ENCODE measurements around the gene RIPK1. TPM values are rescaled to one million over a fixed set of nuclear protein-coding genes. Genes with fewer than 3 reads are reported as not detected.
"Not testable (repeated sequence)": the region's sequence is repeated elsewhere in the genome, so short reads cannot be mapped to it uniquely, and the experiment has no call there.

The RIPK1 gene
- total RNA-seq, 4 donors from 2014 or later, result 25.6 to 37.6 (median 32.2) TPM

DNA sequence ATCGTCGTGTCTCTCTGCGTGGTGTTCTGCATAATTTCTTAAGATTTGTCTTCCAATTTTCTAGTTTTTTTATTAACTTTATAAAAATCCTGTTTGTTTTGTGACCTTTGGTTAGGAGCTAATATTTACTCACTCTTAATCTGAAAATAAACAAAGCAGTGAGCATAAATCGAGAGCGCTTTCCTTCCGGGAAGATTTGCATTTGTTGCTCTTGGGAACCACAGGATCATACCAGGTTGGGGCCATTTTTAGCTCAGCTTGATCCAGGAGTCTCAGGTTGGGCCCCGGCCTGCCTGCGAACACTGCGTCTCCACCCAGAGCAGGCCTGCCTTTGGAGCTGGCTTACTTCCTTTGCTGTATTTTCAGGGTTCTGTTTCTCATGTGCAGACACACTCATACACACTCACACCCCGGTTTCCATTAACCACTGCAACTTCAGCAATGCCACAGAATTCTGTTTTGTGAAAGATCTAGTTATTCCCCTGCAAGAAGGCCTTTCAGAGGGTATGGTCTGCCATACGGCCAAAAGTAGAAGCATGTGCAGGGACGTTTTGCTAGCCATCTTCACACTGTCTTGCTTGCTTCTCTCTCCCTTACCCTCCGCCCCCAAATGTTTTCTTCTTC, 67.5 kb downstream of the RIPK1 start:
- DNase-seq (ENCODE audit: low spot score in 2 of 2), result no peak

DNA sequence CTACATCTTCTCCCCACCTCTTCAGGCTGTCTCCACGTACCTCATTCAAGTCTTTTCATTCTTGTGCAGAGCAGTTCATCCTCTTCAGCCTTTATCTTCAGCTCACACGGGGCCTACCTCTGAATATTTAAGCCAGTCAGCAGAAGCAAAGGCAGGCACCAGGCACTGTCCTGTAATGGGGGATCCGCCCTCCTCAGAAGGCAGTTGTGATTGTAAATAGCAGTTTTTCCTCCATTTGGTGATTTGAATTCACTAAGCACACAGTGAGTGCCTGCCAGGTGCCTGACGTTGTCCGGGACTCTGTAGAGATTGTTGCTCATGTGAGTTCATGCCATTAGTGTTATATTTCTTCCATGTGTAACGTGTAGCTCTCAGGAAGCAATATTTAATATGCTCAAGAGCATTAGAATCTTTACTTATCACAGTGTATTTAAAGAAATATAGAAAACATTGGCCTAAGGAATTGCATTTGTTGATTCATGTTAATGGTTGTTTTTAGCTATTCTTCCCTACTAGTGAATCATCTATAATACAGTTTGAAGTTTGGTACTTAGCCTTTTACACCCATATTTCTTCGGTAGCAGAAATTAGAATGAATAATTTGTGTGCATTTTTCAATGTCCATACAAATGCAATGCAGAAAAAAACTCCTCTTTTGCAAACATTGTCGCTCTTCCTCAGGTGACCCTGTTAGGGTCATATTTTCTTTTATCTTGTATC, 68.2 kb downstream of the RIPK1 start:
- no peaks in the 10 kb centered on the region for H3K9me3 ChIP-seq
- 85% methylated on average over 8 of the region's 8 CpGs for WGBS
- H3K4me3 ChIP-seq, result no peak overlapping the region
- no peak for DNase-seq (ENCODE audit: low spot score in 2 of 2)
- H3K4me1 ChIP-seq, result peaks cover 16% of the 10 kb centered on the region
- H3K27me3 ChIP-seq, result no peaks in the 10 kb centered on the region
- H3K36me3 ChIP-seq, result peaks cover 72% of the 10 kb centered on the region
- TF ChIP-seq POLR2A (IDR thresholded peaks at IDR 0.05), result no peak
- no peak for TF ChIP-seq POLR2AphosphoS5 (IDR thresholded peaks at IDR 0.05)
- TF ChIP-seq, protein P1, sequence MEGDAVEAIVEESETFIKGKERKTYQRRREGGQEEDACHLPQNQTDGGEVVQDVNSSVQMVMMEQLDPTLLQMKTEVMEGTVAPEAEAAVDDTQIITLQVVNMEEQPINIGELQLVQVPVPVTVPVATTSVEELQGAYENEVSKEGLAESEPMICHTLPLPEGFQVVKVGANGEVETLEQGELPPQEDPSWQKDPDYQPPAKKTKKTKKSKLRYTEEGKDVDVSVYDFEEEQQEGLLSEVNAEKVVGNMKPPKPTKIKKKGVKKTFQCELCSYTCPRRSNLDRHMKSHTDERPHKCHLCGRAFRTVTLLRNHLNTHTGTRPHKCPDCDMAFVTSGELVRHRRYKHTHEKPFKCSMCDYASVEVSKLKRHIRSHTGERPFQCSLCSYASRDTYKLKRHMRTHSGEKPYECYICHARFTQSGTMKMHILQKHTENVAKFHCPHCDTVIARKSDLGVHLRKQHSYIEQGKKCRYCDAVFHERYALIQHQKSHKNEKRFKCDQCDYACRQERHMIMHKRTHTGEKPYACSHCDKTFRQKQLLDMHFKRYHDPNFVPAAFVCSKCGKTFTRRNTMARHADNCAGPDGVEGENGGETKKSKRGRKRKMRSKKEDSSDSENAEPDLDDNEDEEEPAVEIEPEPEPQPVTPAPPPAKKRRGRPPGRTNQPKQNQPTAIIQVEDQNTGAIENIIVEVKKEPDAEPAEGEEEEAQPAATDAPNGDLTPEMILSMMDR (IDR thresholded peaks at IDR 0.05), result no peak
- no peak for TF ChIP-seq EP300 (IDR thresholded peaks at IDR 0.05)
- H3K27ac ChIP-seq, result no peak overlapping the region

More for the DNA sequence above, 67.5 kb downstream of the RIPK1 start:
- no peak for TF ChIP-seq EP300 (IDR thresholded peaks at IDR 0.05)
- no peak for TF ChIP-seq POLR2A (IDR thresholded peaks at IDR 0.05)
- no peak for TF ChIP-seq POLR2AphosphoS5 (IDR thresholded peaks at IDR 0.05)
- TF ChIP-seq, protein P1 (IDR thresholded peaks at IDR 0.05), result no peak
- H3K4me1 ChIP-seq, result peaks cover 16% of the 10 kb centered on the region
- H3K36me3 ChIP-seq, result peaks cover 73% of the 10 kb centered on the region
- 94% methylated on average over 13 of the region's 13 CpGs for WGBS
- H3K27me3 ChIP-seq, result no peaks in the 10 kb centered on the region
- H3K4me3 ChIP-seq, result no peak overlapping the region
- no peak overlapping the region for H3K27ac ChIP-seq
- H3K9me3 ChIP-seq, result no peaks in the 10 kb centered on the region

DNA sequence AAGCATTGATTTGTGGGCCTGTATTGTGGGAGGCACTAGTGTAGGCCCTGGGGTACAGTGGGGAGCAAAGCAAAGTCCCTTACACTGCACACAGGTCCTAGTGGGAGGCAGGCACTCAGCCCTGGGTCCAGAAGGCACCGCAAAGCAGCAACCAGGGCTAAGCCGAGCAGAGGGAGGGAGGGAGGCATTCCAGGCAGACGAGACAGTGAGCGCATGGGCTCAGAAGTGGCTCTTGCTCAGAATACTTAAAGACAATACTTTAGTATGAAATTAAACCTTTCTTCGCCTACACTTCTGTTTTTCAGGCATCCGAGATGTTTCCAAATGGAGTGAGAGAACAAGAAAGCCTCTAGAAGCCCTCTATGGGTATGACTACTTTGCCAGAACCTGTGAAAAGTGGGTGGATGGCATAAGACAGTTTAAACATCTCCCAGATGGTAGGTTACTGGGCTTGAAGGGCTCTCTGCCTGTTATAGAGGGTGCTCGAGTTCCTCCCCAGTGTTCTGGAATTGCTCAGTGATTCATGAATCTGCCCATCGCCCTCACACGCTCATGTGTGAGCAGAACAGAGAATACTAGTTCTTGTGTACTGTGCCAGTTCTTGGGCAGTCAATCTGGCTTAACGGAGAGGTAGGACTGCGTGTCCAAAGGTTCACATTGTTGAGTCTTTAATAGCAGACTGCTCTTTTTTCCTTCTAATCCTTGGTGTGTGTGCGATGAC, 68.9 kb downstream of the RIPK1 start:
- Histone ChIP-seq H3K4me3 (no peak overlapping the region), H3K27me3 (no peaks in the 10 kb centered on the region), H3K36me3 (peaks cover 74% of the 10 kb centered on the region), H3K4me1 (peaks cover 16% of the 10 kb centered on the region), H3K9me3 (no peaks in the 10 kb centered on the region), H3K27ac (no peak overlapping the region)
- WGBS, result 93% methylated on average over 12 of the region's 12 CpGs
- DNase-seq (ENCODE audit: low spot score in 2 of 2), result peak in 1 of 2 donors; percentile 31
- TF ChIP-seq POLR2A (IDR thresholded peaks at IDR 0.05) (no peak), POLR2AphosphoS5 (IDR thresholded peaks at IDR 0.05) (no peak), EP300 (IDR thresholded peaks at IDR 0.05) (no peak)
- TF ChIP-seq, protein P1 (IDR thresholded peaks at IDR 0.05), result no peak

DNA sequence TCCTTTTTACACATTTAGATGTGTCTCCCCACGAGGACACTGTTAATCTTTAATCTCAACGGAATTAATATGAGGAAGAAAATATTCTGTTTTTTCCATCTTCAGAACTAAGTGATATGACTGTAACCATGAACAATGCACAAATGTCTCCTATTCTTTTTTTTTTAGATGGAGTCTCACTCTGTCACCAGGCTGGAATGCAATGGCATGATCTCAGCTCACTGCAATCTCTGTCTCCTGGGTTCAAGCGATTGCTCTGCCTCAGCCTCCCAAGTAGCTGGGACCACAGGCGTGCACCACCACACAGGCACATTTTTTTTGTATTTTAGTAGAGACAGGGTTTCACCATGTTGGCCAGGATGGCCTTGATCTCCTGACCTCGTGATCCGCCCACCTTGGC, 69.6 kb downstream of the RIPK1 start:
- H3K9me3 ChIP-seq; H3K27me3 ChIP-seq; H3K27ac ChIP-seq; DNase-seq (ENCODE audit: low spot score in 2 of 2); H3K4me3 ChIP-seq: not testable (repeated sequence)
- peaks cover 74% of the 10 kb centered on the region for H3K36me3 ChIP-seq
- WGBS, result 90% methylated on average over 6 of the region's 6 CpGs
- H3K4me1 ChIP-seq, result peaks cover 16% of the 10 kb centered on the region

DNA sequence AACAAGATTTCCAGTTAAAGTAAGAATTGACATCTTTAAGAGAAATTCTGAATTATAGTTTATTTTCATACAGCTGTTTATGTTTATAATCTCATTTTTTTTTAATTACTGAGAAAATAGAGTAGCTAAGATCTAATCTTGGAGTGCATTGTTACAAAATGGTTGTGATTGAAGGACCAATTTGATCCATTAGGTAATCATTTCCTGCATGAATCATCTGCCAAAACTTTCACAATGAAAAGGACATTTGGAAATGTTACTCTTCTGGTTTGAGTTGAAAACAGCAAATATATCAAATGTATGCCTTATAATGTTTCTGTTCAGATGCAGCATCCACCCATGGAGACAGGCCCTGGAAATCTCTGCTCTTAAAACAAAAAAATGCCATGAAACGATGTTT, 70.0 kb downstream of the RIPK1 start:
- Histone ChIP-seq H3K9me3 (no peaks in the 10 kb centered on the region), H3K27me3 (no peaks in the 10 kb centered on the region), H3K4me3 (no peak overlapping the region), H3K36me3 (peaks cover 74% of the 10 kb centered on the region), H3K4me1 (peaks cover 16% of the 10 kb centered on the region), H3K27ac (no peak overlapping the region)
- 61% methylated on average over 1 of the region's 1 CpG for WGBS
- DNase-seq (ENCODE audit: low spot score in 2 of 2), result no peak
- TF ChIP-seq EP300 (IDR thresholded peaks at IDR 0.05), result no peak
- TF ChIP-seq, protein P1 (IDR thresholded peaks at IDR 0.05), result no peak
- no peak for TF ChIP-seq POLR2A (IDR thresholded peaks at IDR 0.05)
- no peak for TF ChIP-seq POLR2AphosphoS5 (IDR thresholded peaks at IDR 0.05)
